ENCODE results near the gene KIF16B. TPM values are rescaled to one million over a fixed set of nuclear protein-coding genes. Genes with fewer than 3 reads are reported as not detected.

KIF16B gene
- total and polyA plus RNA-seq, 9 of the 15 experiments (the other 6 are each of a cell fraction or from before 2014, with no cell fraction given) = 1.00 to 10.6 (median 8.5) TPM

GRCh38 chr20:16606468-16607070 is 33.3 kb upstream of the KIF16B start (continued):
- no peak for TF ChIP-seq ETV1 (tag; conservative IDR thresholded peaks at IDR 0.05; ENCODE audit: low read depth)

- BruUV-seq (replicated peaks) = no TSS peak
- H3K27me3 ChIP-seq (ENCODE audit: control insufficient read depth in 2 of 2, insufficient read depth in 2 of 2, low read length in 2 of 2) = no peaks in the 10 kb centered on the region; a peak in 1 of 5 replicates
- in situ Hi-C loops (cut with MboI) = no loop called here
- H2AFZ ChIP-seq (ENCODE audit: low read depth, low read length) = no peak overlapping the region
- H3K4me1 ChIP-seq (replicated peaks in 1 of 2; ENCODE audit: control insufficient read depth in 2 of 2, insufficient read depth in 2 of 2, low read length in 2 of 2) = no peaks in the 10 kb centered on the region
- no peaks in the 10 kb centered on the region for H3K9me3 ChIP-seq (replicated peaks; ENCODE audit: control insufficient read depth, insufficient read depth, low read depth, low read length)
- no peaks in the 10 kb centered on the region for H3K9me1 ChIP-seq (ENCODE audit: control insufficient read depth, insufficient read depth, low read length)
- ChIA-PET POLR2A (no interaction called here), CTCF (ENCODE audit: low intra/inter-chr PET ratio) (no interaction called here)
- ATAC-seq (no peak), FAIRE-seq (no peak), DNase-seq (ENCODE audit: extremely low read depth in 1 of 4, low spot score in 3 of 4) (no peak)
- no peak overlapping the region for H3K4me2 ChIP-seq (ENCODE audit: insufficient read depth, low read length)
- H3K27ac ChIP-seq (ENCODE audit: extremely low read depth, low read depth, low read length) = no peak overlapping the region
- TF ChIP-seq AFF1 (IDR thresholded peaks at IDR 0.05; ENCODE audit: low read depth in 1 of 2, partially characterized antibody in 2 of 2) = no peak
- TF ChIP-seq CCAR2 (IDR thresholded peaks at IDR 0.05; ENCODE audit: low read depth, low read length) = no peak
- TF ChIP-seq NFATC3 (IDR thresholded peaks at IDR 0.05) = no peak
- no peak for TF ChIP-seq ZNF512 (tag; IDR thresholded peaks at IDR 0.05)
- TF ChIP-seq ELK1 (CRISPR knock-in tag; IDR thresholded peaks at IDR 0.05) = no peak
- TF ChIP-seq NKRF (IDR thresholded peaks at IDR 0.05; ENCODE audit: borderline replicate concordance) = no peak
- no peaks in the 10 kb centered on the region for H3K79me2 ChIP-seq (ENCODE audit: control insufficient read depth, insufficient read depth, low read length)
- H3K36me3 ChIP-seq (ENCODE audit: control insufficient read depth, insufficient read depth, low read length) = no peaks in the 10 kb centered on the region
- intact Hi-C loops (cut with micrococcal nuclease) = no loop called here
- H3K9ac ChIP-seq (ENCODE audit: insufficient read depth in 1 of 2, low read depth in 2 of 2, low read length in 2 of 2) = no peak overlapping the region
- WGBS (ENCODE audit: insufficient coverage, low coverage, missing lambda C conversion rate) = 10% methylated on average over 2 of the region's 2 CpGs
- no peaks in the 10 kb centered on the region for H4K20me1 ChIP-seq (replicated peaks; ENCODE audit: control insufficient read depth, insufficient read depth, low read length)
- no peak overlapping the region for H3K4me3 ChIP-seq
Measured at GRCh38 chr20:16601047-16601446, 27.8 kb upstream of the KIF16B start.
